ENCODE data around the gene CCDC78.

CCDC78 gene

GRCh38 chr16:727291-727977, 1.2 kb upstream of the CCDC78 start:
- DNase-seq (ENCODE audit: extremely low spot score, insufficient read length, low read depth) (no peak), FAIRE-seq (peak; percentile 9)

- DNase-seq (ENCODE audit: extremely low spot score, insufficient read length, low read depth): no peak
- FAIRE-seq: no peak
These were observed 130 bp downstream of the CCDC78 start for GRCh38 chr16:726188-726437.

GRCh38 chr16:725463-726187, 618 bp downstream of the CCDC78 start:
- FAIRE-seq: no peak
- DNase-seq (ENCODE audit: extremely low spot score, insufficient read length, low read depth): no peak

- DNase-seq (ENCODE audit: extremely low spot score, insufficient read length, low read depth): no peak
- no peak for FAIRE-seq
These were observed 1.2 kb downstream of the CCDC78 start for GRCh38 chr16:725041-725376.

- DNase-seq (ENCODE audit: extremely low spot score, insufficient read length, low read depth) (no peak), FAIRE-seq (no peak)
These were observed 1.8 kb downstream of the CCDC78 start for GRCh38 chr16:724188-725040.

- no peak for DNase-seq (ENCODE audit: extremely low spot score, insufficient read length, low read depth)
- no peak for FAIRE-seq
These were observed 2.5 kb downstream of the CCDC78 start for GRCh38 chr16:723695-724094.

GRCh38 chr16:722835-723633, 3.2 kb downstream of the CCDC78 start:
- no peak for DNase-seq (ENCODE audit: extremely low spot score, insufficient read length, low read depth)
- no peak for FAIRE-seq

GRCh38 chr16:721765-722540, 4.3 kb downstream of the CCDC78 start:
- no peak for FAIRE-seq
- no peak for DNase-seq (ENCODE audit: extremely low spot score, insufficient read length, low read depth)

- DNase-seq (ENCODE audit: extremely low spot score, insufficient read length, low read depth) (peak; percentile 85), FAIRE-seq (peak; percentile 86)
These were observed 5.1 kb downstream of the CCDC78 start, which contains the start of gene ANTKMT for GRCh38 chr16:720990-721764. Gene ANTKMT, plus strand, starts transcription at chr16:721146. Its CDS starts 129 bp downstream, at chr16:721275.

GRCh38 chr16:720447-720989, 5.7 kb downstream of the CCDC78 start:
- no peak for DNase-seq (ENCODE audit: extremely low spot score, insufficient read length, low read depth)
- FAIRE-seq: peak; percentile 86

- FAIRE-seq: peak; percentile 51
- DNase-seq (ENCODE audit: extremely low spot score, insufficient read length, low read depth): no peak
These were observed 6.3 kb downstream of the CCDC78 start for GRCh38 chr16:719815-720446.

- DNase-seq (ENCODE audit: extremely low spot score, insufficient read length, low read depth): no peak
These were observed 7.3 kb downstream of the CCDC78 start for GRCh38 chr16:718922-719321.

GRCh38 chr16:718389-718788, 7.9 kb downstream of the CCDC78 start:
- FAIRE-seq (no peak), DNase-seq (ENCODE audit: extremely low spot score, insufficient read length, low read depth) (no peak)

More at GRCh38 chr16:718922-719321, 7.3 kb downstream of the CCDC78 start:
- FAIRE-seq: no peak

- DNase-seq (ENCODE audit: extremely low spot score, insufficient read length, low read depth): no peak
- no peak for FAIRE-seq
These were observed 8.6 kb downstream of the CCDC78 start for GRCh38 chr16:717450-718245.

GRCh38 chr16:716768-717325, 9.4 kb downstream of the CCDC78 start:
- FAIRE-seq (no peak), DNase-seq (ENCODE audit: extremely low spot score, insufficient read length, low read depth) (no peak)

GRCh38 chr16:716200-716568, 10.1 kb downstream of the CCDC78 start:
- no peak for FAIRE-seq

More at GRCh38 chr16:716200-716568, 10.1 kb downstream of the CCDC78 start:
- DNase-seq (ENCODE audit: extremely low spot score, insufficient read length, low read depth): no peak
